Endothelial cell of umbilical vein (primary cell): ENCODE results near the gene PAPPA.

ENCODE experiments used
- EZH2 ChIP-seq: IDR thresholded peaks from 2 replicates; pipeline ENCODE4 v1.6.1; 2012; ENCODE audit warnings: borderline replicate concordance, low read depth, mild to moderate bottlenecking, moderate library complexity, low read length, inconsistent platforms; ENCODE audit not compliant: severe bottlenecking
- FOS ChIP-seq: IDR thresholded peaks from 2 replicates; pipeline ENCODE4 v1.6.1; 2011; ENCODE audit warnings: mild to moderate bottlenecking, low read length, moderate library complexity, borderline replicate concordance; ENCODE audit not compliant: insufficient read depth
- JUN ChIP-seq: IDR thresholded peaks from 2 replicates; pipeline ENCODE4 v1.6.1; 2011; ENCODE audit warnings: borderline replicate concordance, low read depth; ENCODE audit not compliant: insufficient read length, insufficient read depth
- POLR2A ChIP-seq: IDR thresholded peaks from 2 replicates; pipeline ENCODE4 v1.6.1; 2012; ENCODE audit warnings: low read depth, mild to moderate bottlenecking, control low read depth, low read length
- POLR2AphosphoS5 ChIP-seq: IDR thresholded peaks from 2 replicates; pipeline ENCODE4 v1.6.1; 2012; ENCODE audit warnings: low read depth, mild to moderate bottlenecking, control low read depth, low read length, moderate library complexity; ENCODE audit not compliant: insufficient read depth
- TF ChIP-seq, protein P1 (sequence below): IDR thresholded peaks from 2 replicates; pipeline ENCODE4 v1.6.1; 2011; ENCODE audit not compliant: insufficient read depth, insufficient read length
- TF ChIP-seq, protein P2 (sequence below), 2 donors: IDR thresholded peaks; 1 replicate in 1 of 2; 2 replicates in 1 of 2; pipeline ENCODE4 v1.5.1; 2011; ENCODE audit warnings: low read length in 2 of 2, mild to moderate bottlenecking in 2 of 2, moderate library complexity in 2 of 2, control low read depth in 1 of 2, inconsistent platforms in 1 of 2, low read depth in 1 of 2; ENCODE audit not compliant: insufficient read depth in 1 of 2; ENCODE audit errors: extremely low read depth in 1 of 2

DNA sequence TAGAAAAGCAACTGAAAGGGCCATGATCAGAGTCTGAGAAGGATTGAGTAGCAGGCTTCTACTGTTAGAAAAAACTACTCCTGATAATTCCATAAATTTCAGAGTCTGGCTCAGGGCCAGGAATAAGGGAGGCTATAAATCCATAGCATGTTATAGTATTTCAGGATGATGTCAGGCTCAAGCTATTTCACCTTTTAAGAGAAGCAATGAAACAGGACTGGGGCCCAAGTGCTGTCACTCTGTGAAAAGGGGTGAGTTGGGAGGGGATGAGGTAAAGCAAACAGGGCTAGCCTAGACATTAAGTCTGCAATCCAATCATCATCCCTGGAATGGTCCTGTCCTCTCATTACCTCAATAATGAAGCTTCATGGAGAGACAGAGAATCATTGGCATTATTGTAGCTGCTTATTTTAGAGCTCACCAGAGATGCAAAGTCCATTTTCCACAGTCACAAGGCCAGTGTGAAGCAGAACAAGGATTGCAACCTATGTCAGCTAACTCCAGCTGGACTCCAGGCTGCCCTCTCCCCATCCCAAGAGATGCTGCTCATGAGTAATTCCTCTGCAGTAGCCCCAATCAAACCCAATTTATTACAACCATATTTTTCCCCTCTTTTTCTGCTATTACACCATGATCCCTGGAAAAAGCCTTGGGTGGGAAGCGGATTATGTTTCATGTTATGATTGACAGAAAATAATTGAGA lies 56.0 kb downstream of the PAPPA start:
- TF ChIP-seq, protein P1, sequence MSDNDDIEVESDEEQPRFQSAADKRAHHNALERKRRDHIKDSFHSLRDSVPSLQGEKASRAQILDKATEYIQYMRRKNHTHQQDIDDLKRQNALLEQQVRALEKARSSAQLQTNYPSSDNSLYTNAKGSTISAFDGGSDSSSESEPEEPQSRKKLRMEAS = no peak
- TF ChIP-seq POLR2AphosphoS5 (no peak), EZH2 (no peak), POLR2A (no peak), JUN (no peak), FOS (no peak)
- TF ChIP-seq, protein P2, sequence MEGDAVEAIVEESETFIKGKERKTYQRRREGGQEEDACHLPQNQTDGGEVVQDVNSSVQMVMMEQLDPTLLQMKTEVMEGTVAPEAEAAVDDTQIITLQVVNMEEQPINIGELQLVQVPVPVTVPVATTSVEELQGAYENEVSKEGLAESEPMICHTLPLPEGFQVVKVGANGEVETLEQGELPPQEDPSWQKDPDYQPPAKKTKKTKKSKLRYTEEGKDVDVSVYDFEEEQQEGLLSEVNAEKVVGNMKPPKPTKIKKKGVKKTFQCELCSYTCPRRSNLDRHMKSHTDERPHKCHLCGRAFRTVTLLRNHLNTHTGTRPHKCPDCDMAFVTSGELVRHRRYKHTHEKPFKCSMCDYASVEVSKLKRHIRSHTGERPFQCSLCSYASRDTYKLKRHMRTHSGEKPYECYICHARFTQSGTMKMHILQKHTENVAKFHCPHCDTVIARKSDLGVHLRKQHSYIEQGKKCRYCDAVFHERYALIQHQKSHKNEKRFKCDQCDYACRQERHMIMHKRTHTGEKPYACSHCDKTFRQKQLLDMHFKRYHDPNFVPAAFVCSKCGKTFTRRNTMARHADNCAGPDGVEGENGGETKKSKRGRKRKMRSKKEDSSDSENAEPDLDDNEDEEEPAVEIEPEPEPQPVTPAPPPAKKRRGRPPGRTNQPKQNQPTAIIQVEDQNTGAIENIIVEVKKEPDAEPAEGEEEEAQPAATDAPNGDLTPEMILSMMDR (IDR thresholded peaks at IDR 0.05; ENCODE audit: extremely low read depth in 1 of 2, insufficient read depth in 1 of 2, low read depth in 1 of 2, low read length in 2 of 2) = no peak
